Kidney tubule cell (primary cell): ENCODE data around the gene CRY1.

Source experiments
- DNase-seq: peaks from one replicate; pipeline ENCODE4 v3.0.0-alpha.2; 2018; ENCODE audit warnings: low spot score

CRY1 gene

DNA sequence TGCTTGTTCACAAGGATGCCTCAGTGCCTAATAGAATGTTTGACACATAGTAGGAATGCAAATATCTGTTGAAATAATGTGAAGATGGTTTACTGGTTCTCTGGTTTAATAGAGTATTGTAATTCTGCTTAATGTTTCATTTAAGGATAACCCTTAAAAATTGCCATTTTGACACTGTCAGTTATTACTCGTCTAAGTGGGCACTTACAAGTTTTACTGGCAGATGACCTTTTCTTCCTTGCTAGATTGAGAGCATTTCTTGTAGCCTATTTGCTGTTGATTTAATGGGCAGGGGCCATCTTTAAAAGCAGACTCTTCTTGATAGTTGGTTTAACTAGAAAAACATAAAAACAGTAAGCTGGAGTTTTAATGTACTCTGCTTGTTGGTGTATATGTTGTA, 135.8 kb downstream of the CRY1 start:
- DNase-seq, result no peak

DNA sequence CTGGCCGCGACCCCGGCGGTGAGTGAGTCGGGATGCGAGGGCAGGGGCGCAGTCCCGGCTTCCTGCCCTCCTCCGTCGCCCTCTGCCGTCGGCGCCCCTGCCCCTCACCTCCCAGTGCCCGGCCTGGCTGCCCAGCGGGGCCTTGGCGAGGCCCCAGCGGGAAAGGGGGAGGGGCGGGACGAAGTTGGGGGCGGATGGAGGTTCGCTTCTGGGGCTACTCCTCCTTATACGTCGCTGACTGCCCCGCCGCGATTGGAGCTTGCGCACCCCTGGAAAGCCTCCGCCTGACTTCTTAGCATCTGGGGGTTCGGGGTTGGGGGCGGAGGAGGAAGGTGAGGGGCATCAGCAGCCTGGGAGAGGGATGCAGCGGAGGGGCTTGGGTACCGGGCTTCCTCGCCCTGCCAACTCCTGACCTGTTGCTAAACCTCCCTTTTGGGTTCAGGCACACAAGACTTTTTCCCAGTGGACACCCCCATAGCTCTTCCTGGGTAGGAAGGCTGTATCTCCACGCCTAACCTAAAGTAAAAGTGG, 137.2 kb downstream of the CRY1 start:
- DNase-seq, result no peak

DNA sequence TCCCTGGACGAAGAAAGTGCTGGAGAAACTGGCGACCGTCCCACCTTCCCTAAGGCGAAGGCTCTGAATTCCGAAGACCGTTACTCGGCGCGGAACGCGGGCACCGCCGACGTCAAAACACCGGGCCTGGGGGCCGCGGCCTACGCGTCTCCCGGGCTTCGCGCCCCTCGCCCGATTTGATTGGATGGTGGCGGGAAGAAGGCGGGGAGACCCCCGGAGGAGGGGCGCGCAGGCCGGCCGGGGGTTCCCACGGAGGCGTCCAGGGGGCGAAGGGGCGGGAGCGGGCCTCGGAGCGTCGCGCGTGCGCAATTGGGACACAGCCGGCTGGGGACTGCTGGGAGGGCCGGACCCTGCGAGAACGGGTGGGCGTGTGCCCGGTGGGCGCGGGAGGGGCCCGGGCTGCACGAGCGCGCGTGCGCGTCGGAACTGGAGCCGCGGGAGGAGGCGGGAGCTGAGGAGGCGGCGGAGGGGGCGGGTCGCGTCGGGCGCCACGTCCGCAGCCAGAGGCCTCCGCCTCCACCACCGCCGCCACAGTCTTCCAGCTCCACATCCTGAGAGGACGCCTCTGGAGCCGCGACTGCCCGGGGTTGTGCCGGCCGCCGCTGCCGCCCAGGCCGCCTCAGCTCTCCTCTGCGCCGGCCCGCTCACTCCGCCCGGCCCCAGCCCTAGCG, 137.8 kb downstream of the CRY1 start, which contains the start of gene TMEM263:
TMEM263 (plus strand) TSS at position 531 of the 671 bp plus-strand sequence. CDS start 11,210 bp downstream, outside the sequence.
- DNase-seq, result peak; percentile 96

DNA sequence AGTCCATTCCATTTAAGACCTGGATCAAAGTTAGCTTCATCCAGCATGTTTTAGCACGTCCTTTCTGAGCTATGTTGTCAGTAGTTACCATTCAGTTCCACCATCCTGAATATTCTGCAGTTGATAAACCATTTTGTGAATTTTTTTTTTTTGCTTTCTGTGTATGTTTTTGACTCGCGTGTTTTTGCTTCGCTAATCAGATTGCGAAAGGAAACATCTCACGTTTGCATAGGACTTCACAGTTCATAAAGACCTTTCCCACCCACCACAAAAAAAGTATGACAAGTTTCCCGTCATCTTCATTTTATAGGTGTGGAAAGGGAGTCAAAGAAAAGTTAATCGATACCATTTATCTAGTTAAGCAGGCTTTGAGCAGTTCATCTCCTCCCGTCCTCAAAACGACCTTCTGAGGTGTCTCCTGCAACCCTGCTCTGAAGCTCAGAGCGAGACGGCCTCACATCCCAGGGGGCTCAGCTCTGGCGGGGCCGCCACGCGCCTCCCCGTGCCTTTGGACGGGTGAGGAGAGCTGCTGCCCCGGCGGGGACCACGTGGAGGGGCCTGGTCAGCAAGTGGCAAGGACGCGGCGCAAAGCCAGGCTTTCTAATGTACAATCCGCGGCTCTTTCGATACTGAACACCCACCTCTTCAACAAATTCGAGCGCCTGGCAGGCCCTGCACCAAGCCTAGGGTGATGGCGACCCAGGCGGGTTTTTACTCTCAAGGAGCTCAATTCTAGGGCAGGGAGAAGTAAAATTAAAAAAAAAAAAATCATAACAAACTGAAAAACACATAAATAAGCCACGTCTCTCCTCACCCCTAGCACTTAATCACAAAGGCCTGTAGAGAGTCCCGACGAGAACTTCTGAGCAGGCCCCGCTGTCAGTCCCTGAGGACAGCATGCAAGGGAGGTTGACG, 138.6 kb downstream of the CRY1 start:
- no peak for DNase-seq

DNA sequence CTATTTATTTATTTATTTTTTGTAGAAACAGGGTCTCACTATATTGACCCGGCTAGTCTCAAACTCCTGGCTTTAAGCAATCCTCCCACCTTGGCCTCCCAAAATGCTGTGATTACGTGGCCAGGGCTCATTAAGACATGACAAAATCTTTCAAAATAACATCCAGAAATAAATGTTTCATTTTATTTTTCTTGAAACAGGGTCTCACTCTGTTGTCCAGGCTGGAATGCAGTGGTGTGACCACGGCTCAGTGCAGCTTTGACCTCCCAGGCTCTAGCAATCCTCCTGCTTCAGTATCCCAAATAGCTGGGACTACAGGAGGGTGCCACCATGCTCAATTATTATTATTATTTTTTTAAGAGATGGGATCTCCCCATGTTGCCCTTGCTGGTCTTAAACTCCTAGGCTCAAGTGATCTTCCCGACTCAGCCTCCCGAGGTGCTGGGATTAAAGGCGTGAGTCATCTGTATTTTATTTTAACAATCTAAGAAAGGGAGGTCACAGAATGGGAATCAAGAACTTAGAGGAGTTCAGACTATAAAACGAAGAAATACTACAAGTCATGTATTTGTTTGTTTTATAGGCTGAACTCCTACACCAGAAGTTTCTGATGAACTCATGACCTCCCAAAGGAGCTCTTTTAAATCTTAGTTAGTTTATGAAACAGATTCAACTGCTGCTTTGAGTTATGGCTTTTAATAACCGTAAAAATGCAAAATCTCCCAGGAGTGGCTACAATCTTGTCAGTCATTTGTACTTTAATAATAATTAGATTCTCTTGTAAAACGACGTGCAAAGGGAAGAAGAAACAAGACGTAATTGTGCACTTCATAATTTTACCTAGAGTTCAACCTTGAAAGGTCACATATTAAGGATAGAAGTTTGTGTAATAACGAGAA, 139.7 kb downstream of the CRY1 start:
- DNase-seq, result peak; percentile 32

DNA sequence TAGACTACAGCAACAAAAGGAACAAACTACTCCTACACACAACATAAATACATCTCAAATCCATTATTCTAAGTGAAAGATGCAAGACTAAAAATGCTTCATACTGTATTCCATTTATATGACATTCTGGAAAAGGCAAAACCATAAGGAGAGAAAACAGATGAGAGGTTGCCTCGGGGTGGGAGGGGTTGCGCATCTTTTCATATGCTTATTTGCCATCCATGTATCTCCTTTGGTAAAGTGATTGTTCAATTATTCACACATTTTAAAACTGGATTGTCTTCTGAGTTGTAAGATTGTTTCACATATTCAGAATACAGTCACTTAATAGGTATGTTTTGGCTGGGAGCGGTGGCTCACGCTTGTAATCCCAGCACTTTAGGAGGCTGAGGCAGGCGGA, 142.8 kb downstream of the CRY1 start:
- DNase-seq, result no peak

DNA sequence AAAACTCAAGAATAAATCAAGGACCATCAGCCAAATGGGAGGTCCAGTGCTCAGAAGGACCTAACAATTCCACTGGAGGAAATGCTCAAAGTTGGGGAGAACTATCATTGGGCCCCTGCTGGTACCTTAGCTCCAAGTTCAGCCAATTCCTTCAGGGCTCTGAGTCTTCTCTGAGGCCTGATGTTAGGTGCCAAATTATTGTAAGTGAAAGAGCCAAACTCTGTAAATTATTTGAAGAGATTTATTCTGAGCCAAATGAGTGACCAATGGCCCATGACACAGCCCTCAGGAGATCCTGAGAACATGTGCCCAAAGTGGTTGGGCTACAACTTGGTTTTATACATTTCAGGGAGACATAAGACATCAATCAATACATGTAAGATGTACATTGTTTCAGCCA, 145.9 kb downstream of the CRY1 start:
- no peak for DNase-seq

DNA sequence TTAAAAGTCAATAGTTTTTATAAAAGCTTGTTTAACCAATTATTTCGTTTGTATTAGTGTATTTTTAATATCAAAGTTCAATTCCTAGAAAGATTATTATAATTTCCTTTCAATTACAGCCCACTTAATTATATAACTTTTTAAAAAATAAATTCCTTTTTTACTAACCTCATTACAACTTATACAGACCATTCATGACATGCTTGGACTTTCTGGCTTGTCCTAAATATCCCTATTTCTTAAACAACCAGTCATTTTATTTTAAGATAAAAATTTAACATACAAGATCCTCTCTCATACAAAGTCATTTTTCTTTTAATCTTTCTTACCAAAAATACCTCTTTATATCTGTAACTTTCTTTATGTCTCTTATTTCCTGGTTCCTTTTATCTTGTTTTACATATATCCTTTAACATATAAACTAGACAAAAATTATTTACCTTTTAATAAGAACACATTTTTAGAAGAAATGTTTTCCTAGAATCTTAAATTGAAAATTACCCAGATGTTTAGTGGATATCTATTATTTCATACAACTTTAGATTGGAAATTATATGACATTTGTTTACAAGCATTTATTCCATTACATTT, 148.0 kb downstream of the CRY1 start:
- no peak for DNase-seq

DNA sequence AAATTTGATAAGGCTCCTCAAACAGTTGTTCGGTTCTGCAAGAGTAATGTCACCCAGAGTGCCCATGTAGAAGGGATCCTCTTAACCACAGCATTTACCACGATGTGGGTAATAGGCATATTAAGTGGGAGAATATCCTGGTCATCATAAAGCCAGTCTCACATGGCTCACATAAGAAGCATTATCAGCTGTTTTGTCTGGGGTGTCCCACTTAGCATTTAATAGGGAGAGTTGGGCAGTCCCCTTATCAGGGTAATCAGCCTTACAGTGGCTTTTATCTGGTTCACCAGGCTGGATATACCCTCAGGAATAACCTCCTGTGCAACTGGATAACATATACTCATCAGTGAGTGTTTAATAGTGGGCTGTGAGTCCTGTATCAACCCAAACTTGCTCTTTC, 150.6 kb downstream of the CRY1 start:
- DNase-seq, result no peak

DNA sequence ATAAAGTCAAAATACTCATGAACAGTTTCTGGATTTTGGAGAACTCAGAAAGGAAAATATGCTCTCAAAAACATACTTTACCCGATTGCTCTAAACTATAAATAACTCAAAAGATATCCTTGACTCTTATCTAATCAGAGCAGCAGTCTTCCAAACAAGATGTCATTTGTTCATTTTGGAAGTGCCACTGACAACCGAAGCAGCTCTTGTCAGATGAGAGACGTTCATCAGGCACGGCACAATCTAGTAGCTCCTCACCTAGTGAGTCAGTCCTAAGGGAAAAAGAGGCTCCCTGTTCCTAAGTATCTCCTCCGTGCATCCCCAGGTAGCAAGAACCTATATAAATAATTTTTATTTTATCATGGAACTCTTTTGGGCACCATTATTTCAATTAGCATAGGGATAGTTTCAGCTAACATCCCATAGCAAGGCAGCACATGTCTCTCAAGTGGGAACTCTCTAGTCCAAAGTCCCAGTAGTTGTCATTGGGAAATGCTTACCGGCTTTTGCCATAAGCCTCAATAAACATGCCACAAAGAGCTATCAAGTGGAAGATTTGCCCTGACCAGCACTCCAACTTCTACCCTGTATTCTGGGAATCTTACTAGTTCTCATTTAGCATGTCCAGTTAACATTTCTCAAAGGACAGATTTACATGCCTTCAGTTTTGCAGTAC, 151.7 kb downstream of the CRY1 start:
- no peak for DNase-seq
